ENCODE results near the gene FAM43B.

GRCh38 chr1:20507248-20507563 is 45.2 kb upstream of the FAM43B start:
- TF ChIP-seq CTCF (IDR thresholded peaks at IDR 0.05) (no peak), ZFX (IDR thresholded peaks at IDR 0.05; ENCODE audit: borderline replicate concordance) (no peak)

All from 22Rv1 (cell line).